OCI-LY7 (cell line): ENCODE results near the gene FOXJ3. TPM values are rescaled to one million over a fixed set of nuclear protein-coding genes. Genes with fewer than 3 reads are reported as not detected.
"Not testable (repeated sequence)": the region's sequence is repeated elsewhere in the genome, so short reads cannot be mapped to it uniquely, and the experiment has no call there.

Experiments used
- BruUV-seq: library from RNA; stranded (reverse); fragments of 400-500 nt; replicated peaks from 2 replicates; lab custom pipeline; 2021; lab: Mats Ljungman, UMichigan
- CTCF ChIA-PET: fragments of 300-600 bp; sonication (Branson Sonifier 250); formaldehyde crosslinking; loops from one replicate; lab custom pipeline; 2022; ENCODE audit warnings: antibody characterized with exemption; ENCODE audit not compliant: unreplicated experiment; lab: Charles Lee
- POLR2A ChIA-PET: fragments of 300-600 bp; sonication (Branson Sonifier 250); formaldehyde crosslinking; loops from one replicate; lab custom pipeline; 2022; ENCODE audit warnings: antibody characterized with exemption; lab: Charles Lee
- DNase-seq: peaks from one replicate; pipeline ENCODE4 v3.0.0-alpha.2; 2015; ENCODE audit warnings: low spot score
- H2AFZ ChIP-seq: fragments of 200-600 bp; sonication (generic), shearing (Covaris generic); 2 replicates; pipeline ENCODE4 v1.6.1; 2014; ENCODE audit warnings: mild to moderate bottlenecking, antibody characterized with exemption, low read length, moderate library complexity
- H3K27ac ChIP-seq: fragments of 200-600 bp; sonication (generic); 2 replicates; pipeline ENCODE4 v1.5.1; 2014; ENCODE audit warnings: mixed run types, low read depth, mild to moderate bottlenecking, moderate library complexity, low read length, inconsistent platforms; ENCODE audit not compliant: poor library complexity, severe bottlenecking
- H3K36me3 ChIP-seq: fragments of 200-600 bp; sonication (generic); 2 replicates; pipeline ENCODE4 v1.6.1; 2014; ENCODE audit warnings: mild to moderate bottlenecking, antibody characterized with exemption, low read length, moderate library complexity, mixed read lengths; ENCODE audit not compliant: insufficient read depth
- H3K4me1 ChIP-seq: fragments of 200-600 bp; sonication (generic); 2 replicates; pipeline ENCODE4 v1.5.1; 2014; ENCODE audit warnings: mild to moderate bottlenecking, low read length; ENCODE audit not compliant: insufficient read depth, poor library complexity, severe bottlenecking
- H3K4me2 ChIP-seq: fragments of 200-600 bp; sonication (generic); 2 replicates; pipeline ENCODE4 v1.6.1; 2014; ENCODE audit warnings: mild to moderate bottlenecking, low read length
- H3K4me3 ChIP-seq: fragments of 200-600 bp; sonication (generic); 2 replicates; pipeline ENCODE4 v1.5.1; 2014; ENCODE audit warnings: mild to moderate bottlenecking, low read depth, low read length; ENCODE audit not compliant: poor library complexity, severe bottlenecking
- H3K79me2 ChIP-seq: fragments of 200-600 bp; sonication (generic); 2 replicates; pipeline ENCODE4 v1.6.1; 2016; ENCODE audit warnings: low read depth, mild to moderate bottlenecking, low read length, moderate library complexity, mixed read lengths; ENCODE audit not compliant: insufficient read depth
- H3K9me2 ChIP-seq: fragments of 200-600 bp; sonication (generic); 2 replicates; pipeline ENCODE4 v1.6.1; 2016; ENCODE audit warnings: mild to moderate bottlenecking, low read length, mixed read lengths; ENCODE audit not compliant: insufficient read depth
- H3K9me3 ChIP-seq: fragments of 200-600 bp; sonication (generic); 2 replicates; pipeline ENCODE4 v1.6.1; 2014; ENCODE audit warnings: mild to moderate bottlenecking, mixed run types, low read length, mixed read lengths
- H4K20me1 ChIP-seq: fragments of 200-600 bp; sonication (generic); 2 replicates; pipeline ENCODE4 v1.6.1; 2014; ENCODE audit warnings: mild to moderate bottlenecking, antibody characterized with exemption, low read length, moderate library complexity, mixed read lengths; ENCODE audit not compliant: insufficient read depth
- EZH2phosphoT487 ChIP-seq: fragments of 200-600 bp; sonication (generic); IDR thresholded peaks from 2 replicates; pipeline ENCODE4 v1.6.1; 2018; ENCODE audit warnings: low read depth, borderline replicate concordance, mild to moderate bottlenecking, mixed run types, antibody characterized with exemption, low read length, moderate library complexity, mixed read lengths
- intact Hi-C: fragments of 100-400 bp; cut with micrococcal nuclease; formaldehyde crosslinking; loops from one replicate; pipeline ENCODE4 v1.10.0; 2022; ENCODE audit not compliant: unreplicated experiment
- total RNA-seq, 2 experiments: library from RNA; depleted of rRNA in 1 of 2; stranded (reverse); fragments of >200 nt in 1 of 2; shearing (Covaris generic) in 1 of 2; gene quantifications; 2 replicates each; pipeline ENCODE4 v1.2.3, GENCODE V29; 2014 to 2022
- TF ChIP-seq, protein P1 (sequence below): fragments of 200-600 bp; sonication (generic); conservative IDR thresholded peaks from 2 replicates; pipeline ENCODE4 v1.5.1; 2014; ENCODE audit warnings: mild to moderate bottlenecking, antibody characterized with exemption, low read length, moderate library complexity, mixed read lengths

FOXJ3 gene
- total RNA-seq, 2 experiments from 2014 or later = 34.8 to 43.1 TPM

GRCh38 chr1:42209526-42210251 lies 125.3 kb downstream of the FOXJ3 start:
- Histone ChIP-seq H3K27ac (no peak overlapping the region), H2AFZ (no peak overlapping the region), H3K36me3 (peaks cover 58% of the 10 kb centered on the region), H4K20me1 (no peaks in the 10 kb centered on the region), H3K9me3 (peaks cover 12% of the 10 kb centered on the region; the same call in 1 of the 2 replicates), H3K4me2 (no peak overlapping the region), H3K4me1 (no peaks in the 10 kb centered on the region), H3K4me3 (no peak overlapping the region), H3K79me2 (peaks cover 5% of the 10 kb centered on the region; the same call in 1 of the 2 replicates), H3K9me2 (no peaks in the 10 kb centered on the region)
- POLR2A ChIA-PET = interaction anchor here (1.5 kb wide), 1 partner anchor 8 kb away, joined by 3 read pairs; no protein-coding TSS in a partner anchor
- intact Hi-C loops = no loop called here
- TF ChIP-seq, protein P1, sequence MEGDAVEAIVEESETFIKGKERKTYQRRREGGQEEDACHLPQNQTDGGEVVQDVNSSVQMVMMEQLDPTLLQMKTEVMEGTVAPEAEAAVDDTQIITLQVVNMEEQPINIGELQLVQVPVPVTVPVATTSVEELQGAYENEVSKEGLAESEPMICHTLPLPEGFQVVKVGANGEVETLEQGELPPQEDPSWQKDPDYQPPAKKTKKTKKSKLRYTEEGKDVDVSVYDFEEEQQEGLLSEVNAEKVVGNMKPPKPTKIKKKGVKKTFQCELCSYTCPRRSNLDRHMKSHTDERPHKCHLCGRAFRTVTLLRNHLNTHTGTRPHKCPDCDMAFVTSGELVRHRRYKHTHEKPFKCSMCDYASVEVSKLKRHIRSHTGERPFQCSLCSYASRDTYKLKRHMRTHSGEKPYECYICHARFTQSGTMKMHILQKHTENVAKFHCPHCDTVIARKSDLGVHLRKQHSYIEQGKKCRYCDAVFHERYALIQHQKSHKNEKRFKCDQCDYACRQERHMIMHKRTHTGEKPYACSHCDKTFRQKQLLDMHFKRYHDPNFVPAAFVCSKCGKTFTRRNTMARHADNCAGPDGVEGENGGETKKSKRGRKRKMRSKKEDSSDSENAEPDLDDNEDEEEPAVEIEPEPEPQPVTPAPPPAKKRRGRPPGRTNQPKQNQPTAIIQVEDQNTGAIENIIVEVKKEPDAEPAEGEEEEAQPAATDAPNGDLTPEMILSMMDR = no peak
- no peak for TF ChIP-seq EZH2phosphoT487
- DNase-seq = no peak
- CTCF ChIA-PET = no interaction called here
- BruUV-seq = no TSS peak

DNA sequence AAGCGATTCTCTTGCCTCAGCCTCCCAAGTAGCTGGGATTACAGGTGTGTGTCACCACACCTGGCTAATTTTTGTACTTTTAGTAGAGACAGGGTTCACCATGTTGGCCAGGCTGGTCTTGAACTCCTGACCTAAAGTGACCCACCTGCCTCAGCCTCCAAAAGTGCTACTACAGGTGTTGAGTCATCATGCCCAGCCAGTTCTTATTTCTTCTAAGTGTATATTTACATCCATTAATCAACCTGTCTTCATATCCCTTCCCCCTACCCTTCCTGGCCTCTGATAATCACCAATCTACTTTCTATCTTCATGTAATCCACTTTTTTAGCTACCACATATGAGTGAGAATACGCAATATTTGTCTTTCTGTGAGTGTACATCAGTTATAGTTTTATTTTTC lies 128.1 kb downstream of the FOXJ3 start:
- H3K4me1 ChIP-seq, DNase-seq, CTCF ChIA-PET, H3K4me2 ChIP-seq, H3K4me3 ChIP-seq, H3K79me2 ChIP-seq, H3K27ac ChIP-seq, H3K9me2 ChIP-seq, BruUV-seq, POLR2A ChIA-PET, H2AFZ ChIP-seq, intact Hi-C loops, H4K20me1 ChIP-seq: not testable (repeated sequence)
- Histone ChIP-seq H3K36me3 (peaks cover 62% of the 10 kb centered on the region), H3K9me3 (0 out of 2 replicates have a peak, but pooled peaks cover 11% of the 10 kb centered on the region)

GRCh38 chr1:42206164-42206563 lies 128.9 kb downstream of the FOXJ3 start:
- Histone ChIP-seq H3K36me3 (peaks cover 61% of the 10 kb centered on the region), H4K20me1 (no peaks in the 10 kb centered on the region)

More at GRCh38 chr1:42206164-42206563, 128.9 kb downstream of the FOXJ3 start:
- Histone ChIP-seq H3K9me3 (0 out of 2 replicates have a peak, but pooled peaks cover 12% of the 10 kb centered on the region), H3K4me2 (no peak overlapping the region), H2AFZ (no peak overlapping the region), H3K9me2 (no peaks in the 10 kb centered on the region), H3K27ac (no peak overlapping the region), H3K4me3 (no peak overlapping the region), H3K4me1 (no peaks in the 10 kb centered on the region), H3K79me2 (no peaks in the 10 kb centered on the region)
- intact Hi-C loops = no loop called here
- TF ChIP-seq, protein P1 = no peak
- no peak for TF ChIP-seq EZH2phosphoT487
- no peak for DNase-seq
- POLR2A ChIA-PET = no interaction called here
- CTCF ChIA-PET = no interaction called here
- BruUV-seq = no TSS peak
